Muscle layer of duodenum (tissue), 2 donors: ENCODE measurements around the gene INO80D.
"Not testable (repeated sequence)": the region's sequence is repeated elsewhere in the genome, so short reads cannot be mapped to it uniquely, and the experiment has no call there.

Experiments used
- H3K27ac ChIP-seq: one replicate; pipeline ENCODE4 v1.7.0; 2013; ENCODE audit warnings: mild to moderate bottlenecking, low read length
- H3K27me3 ChIP-seq: one replicate; pipeline ENCODE4 v1.7.0; 2013; ENCODE audit warnings: low read depth, mild to moderate bottlenecking, control low read depth, low read length
- H3K36me3 ChIP-seq, 2 donors: one replicate each; pipeline ENCODE4 v1.7.0; 2013; ENCODE audit warnings: low read length in 2 of 2, control low read depth in 1 of 2, mild to moderate bottlenecking in 1 of 2; ENCODE audit not compliant: insufficient read depth in 2 of 2, control insufficient read depth in 1 of 2
- H3K4me1 ChIP-seq, 2 donors: one replicate each; pipeline ENCODE4 v1.7.0; 2013; ENCODE audit warnings: low read length in 2 of 2, mild to moderate bottlenecking in 2 of 2, control low read depth in 1 of 2, moderate library complexity in 1 of 2; ENCODE audit not compliant: insufficient read depth in 2 of 2, control insufficient read depth in 1 of 2
- H3K4me3 ChIP-seq, 2 donors: one replicate each; pipeline ENCODE4 v1.7.0; 2013; ENCODE audit warnings: low read length in 2 of 2, low read depth in 1 of 2, mild to moderate bottlenecking in 1 of 2
- H3K9me3 ChIP-seq, 2 donors: one replicate each; pipeline ENCODE4 v1.7.0; 2013; ENCODE audit warnings: low read length in 2 of 2, control low read depth in 1 of 2, mild to moderate bottlenecking in 1 of 2; ENCODE audit not compliant: control insufficient read depth in 1 of 2
- donor health status: healthy.

Gene INO80D

GRCh38 chr2:206098872-206099271, 12.9 kb upstream of the INO80D start:
- H3K27ac ChIP-seq, H3K4me1 ChIP-seq, H3K4me3 ChIP-seq, H3K36me3 ChIP-seq, H3K27me3 ChIP-seq, H3K9me3 ChIP-seq: not testable (repeated sequence)

- Histone ChIP-seq H3K27me3 (no peaks in the 10 kb centered on the region), H3K4me3 (no peak overlapping the region), H3K9me3 (no peaks in the 10 kb centered on the region), H3K4me1 (no peaks in the 10 kb centered on the region), H3K36me3 (no peaks in the 10 kb centered on the region), H3K27ac (no peak overlapping the region)
These were observed 12.5 kb upstream of the INO80D start for GRCh38 chr2:206098471-206098870.

DNA sequence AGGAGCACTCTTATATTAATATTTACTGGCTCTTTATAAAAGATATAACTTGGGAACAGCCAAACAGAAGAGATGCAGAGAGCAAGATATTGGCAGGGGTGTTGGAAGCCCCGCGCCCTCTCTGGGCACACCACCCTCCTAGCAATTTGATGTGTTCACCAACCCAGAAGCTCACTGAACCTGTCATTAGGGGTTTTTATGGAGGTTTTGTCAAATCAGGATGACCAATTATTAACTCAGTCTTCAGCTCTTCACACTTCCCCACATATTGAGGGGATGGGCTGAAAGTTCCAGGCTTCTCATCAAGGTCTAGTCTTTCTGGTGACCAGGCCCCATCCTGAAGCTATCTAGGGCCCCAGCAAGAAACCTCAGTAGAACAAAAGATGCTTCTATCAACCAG, 10.9 kb upstream of the INO80D start:
- H3K36me3 ChIP-seq = no peaks in the 10 kb centered on the region
- H3K27me3 ChIP-seq = no peaks in the 10 kb centered on the region
- H3K27ac ChIP-seq = no peak overlapping the region
- no peaks in the 10 kb centered on the region for H3K4me1 ChIP-seq
- H3K4me3 ChIP-seq = no peak overlapping the region
- H3K9me3 ChIP-seq = no peaks in the 10 kb centered on the region

- Histone ChIP-seq H3K4me1 (no peaks in the 10 kb centered on the region), H3K27me3 (no peaks in the 10 kb centered on the region), H3K27ac (no peak overlapping the region), H3K4me3 (no peak overlapping the region), H3K9me3 (no peaks in the 10 kb centered on the region), H3K36me3 (no peaks in the 10 kb centered on the region)
These were observed 9.8 kb upstream of the INO80D start for GRCh38 chr2:206095536-206096332.

DNA sequence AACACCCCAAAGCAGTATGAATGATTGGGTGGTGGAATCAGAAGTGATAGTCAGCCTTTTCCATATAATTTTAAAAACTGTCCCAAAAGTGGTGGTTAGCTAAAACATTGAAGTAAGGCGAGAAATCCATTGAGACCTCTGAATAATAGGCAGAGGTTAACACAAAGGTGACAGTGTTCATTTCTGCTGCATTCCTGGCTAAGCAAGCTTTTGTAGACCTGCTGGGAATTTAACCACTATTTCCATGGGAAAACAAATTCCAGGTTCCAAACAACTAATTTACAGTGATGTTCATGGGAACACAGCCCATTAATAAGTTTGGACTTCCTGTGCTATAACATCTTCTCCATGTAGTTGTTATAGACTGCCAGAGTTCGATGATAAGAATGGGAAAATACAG, 6.3 kb upstream of the INO80D start:
- H3K4me1 ChIP-seq = peaks cover 0 to 7% of the 10 kb centered on the region in 2 donors
- H3K9me3 ChIP-seq = no peaks in the 10 kb centered on the region
- H3K27ac ChIP-seq = no peak overlapping the region
- no peak overlapping the region for H3K4me3 ChIP-seq
- no peaks in the 10 kb centered on the region for H3K36me3 ChIP-seq
- H3K27me3 ChIP-seq = no peaks in the 10 kb centered on the region

DNA sequence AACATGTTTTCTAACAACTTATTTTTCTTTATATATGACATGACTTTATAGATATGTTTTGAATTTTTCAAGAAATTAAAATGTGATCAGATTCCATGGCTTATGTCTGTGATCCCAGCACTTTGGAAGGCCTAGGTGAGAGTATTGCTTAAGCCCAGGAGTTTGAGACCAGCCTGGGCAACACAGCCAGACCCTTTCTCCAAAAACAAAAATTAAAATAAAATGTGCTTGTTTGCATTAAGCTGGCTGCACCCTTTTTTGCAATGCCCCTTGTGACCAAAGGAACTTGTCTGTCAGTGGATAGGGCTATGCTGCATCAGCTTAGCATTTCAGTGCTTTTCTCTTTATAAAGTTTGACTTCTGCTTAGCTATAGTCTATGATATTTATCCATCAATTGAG, 2.3 kb upstream of the INO80D start:
- Histone ChIP-seq H3K4me1 (peaks cover 0 to 7% of the 10 kb centered on the region in 2 donors), H3K27me3 (no peaks in the 10 kb centered on the region), H3K4me3 (no peak overlapping the region), H3K9me3 (no peaks in the 10 kb centered on the region), H3K36me3 (peaks cover 0 to 5% of the 10 kb centered on the region in 2 donors), H3K27ac (no peak overlapping the region)

DNA sequence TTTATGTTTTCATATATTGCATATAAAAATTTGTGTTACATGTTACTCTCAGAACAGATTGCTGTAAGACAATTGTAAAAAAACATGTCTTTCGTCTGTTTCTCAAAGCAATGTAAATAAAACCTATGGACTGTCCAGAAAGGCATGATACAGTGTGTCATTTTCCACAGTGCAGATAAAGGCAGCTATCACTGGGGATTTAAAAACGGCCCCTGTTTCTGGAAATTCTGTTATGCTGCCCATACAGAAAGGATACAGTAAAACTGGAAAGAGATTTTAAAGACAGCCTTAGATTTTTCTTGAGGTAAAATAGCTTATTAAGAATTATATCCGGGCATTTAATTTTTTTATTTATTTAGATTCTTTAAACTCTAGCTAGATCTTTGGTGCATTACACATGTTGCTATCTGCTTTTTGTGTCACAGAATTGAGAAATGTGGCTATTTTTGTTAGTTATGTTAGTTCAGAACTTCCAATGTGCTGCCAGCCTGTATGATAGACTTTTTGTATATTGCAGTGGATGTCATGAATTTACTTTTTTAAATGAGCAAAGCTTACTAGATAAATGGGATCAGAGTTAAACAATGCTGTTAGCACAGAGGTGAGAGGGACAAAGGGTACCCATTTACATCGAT, 859 bp upstream of the INO80D start:
- Histone ChIP-seq H3K4me3 (peak overlapping the region; percentile 86 to 96), H3K27ac (peak overlapping the region; percentile 98), H3K27me3 (no peaks in the 10 kb centered on the region), H3K36me3 (peaks cover 0 to 5% of the 10 kb centered on the region in 2 donors), H3K4me1 (peaks cover 0 to 7% of the 10 kb centered on the region in 2 donors), H3K9me3 (no peaks in the 10 kb centered on the region)

GRCh38 chr2:206084870-206085741, 868 bp downstream of the INO80D start:
- Histone ChIP-seq H3K27me3 (no peaks in the 10 kb centered on the region), H3K36me3 (peaks cover 0 to 5% of the 10 kb centered on the region in 2 donors), H3K9me3 (no peaks in the 10 kb centered on the region), H3K27ac (peak overlapping the region; percentile 99), H3K4me3 (peak overlapping the region; percentile 86 to 98), H3K4me1 (peaks cover 0 to 7% of the 10 kb centered on the region in 2 donors)

DNA sequence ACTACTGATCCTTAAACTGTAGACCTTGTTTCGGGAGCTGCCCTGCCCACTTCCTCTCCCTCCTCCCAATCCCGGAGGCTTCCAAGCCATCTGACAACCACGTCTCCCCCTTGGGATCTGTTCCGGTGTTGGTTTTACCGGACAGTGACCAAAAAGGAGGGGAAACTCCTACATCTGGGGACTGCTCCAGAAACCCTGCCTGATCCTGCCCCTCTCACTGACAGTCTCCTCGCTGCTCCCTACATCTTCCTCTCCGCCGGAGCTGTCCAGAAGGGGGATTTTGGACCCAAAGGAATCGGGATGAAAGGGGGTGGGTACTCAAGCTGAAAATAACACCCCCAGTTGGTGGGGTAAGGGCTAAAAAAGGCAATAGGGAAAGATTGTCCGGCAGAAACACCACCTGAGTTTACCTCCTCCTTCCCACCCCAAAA, 1.5 kb downstream of the INO80D start:
- Histone ChIP-seq H3K4me3 (peak overlapping the region; percentile 86 to 98), H3K27ac (peak overlapping the region; percentile 99), H3K27me3 (no peaks in the 10 kb centered on the region), H3K4me1 (peaks cover 0 to 11% of the 10 kb centered on the region in 2 donors), H3K36me3 (peaks cover 0 to 5% of the 10 kb centered on the region in 2 donors), H3K9me3 (no peaks in the 10 kb centered on the region)

DNA sequence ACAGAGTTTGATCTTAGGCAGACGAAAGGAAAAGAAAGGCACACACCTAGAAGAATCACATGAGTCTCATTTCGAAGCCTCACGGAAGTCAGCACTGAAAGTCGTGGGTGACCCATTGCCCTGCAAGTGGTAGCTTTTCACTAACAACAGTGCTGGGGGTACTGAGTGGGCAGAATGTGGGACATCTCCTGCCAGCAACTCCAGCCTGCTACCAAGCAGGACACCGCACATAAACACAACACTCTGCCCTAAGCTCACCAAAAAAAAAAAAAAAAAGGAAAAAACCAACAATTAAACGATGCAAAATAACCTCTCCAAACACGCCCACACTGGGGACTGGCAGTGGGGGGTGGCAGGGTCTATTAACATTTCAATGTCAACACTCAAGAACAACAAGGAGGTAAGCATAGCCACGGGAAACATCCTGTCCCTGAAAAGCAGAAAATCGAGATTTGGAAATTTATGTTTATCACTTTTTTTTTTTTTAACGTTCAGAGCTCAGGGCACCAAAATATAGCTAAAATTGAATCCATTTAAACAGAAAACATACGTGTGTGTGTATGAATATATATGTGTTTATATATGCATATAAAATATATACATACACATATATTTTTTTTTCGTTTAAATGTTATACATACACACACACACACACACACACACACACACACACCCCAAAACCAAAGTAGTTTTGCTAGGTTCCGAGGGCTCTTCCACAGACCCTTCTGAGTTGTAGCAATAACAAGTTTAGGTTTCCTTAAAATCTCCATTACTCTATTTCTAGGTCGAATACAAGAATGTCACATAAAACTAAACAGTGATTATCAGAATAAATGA, 2.2 kb downstream of the INO80D start:
- peaks cover 0 to 11% of the 10 kb centered on the region in 2 donors for H3K4me1 ChIP-seq
- H3K36me3 ChIP-seq = peaks cover 0 to 5% of the 10 kb centered on the region in 2 donors
- no peaks in the 10 kb centered on the region for H3K9me3 ChIP-seq
- peak overlapping the region; percentile 86 to 98 for H3K4me3 ChIP-seq
- H3K27me3 ChIP-seq = no peaks in the 10 kb centered on the region
- peak overlapping the region; percentile 99 for H3K27ac ChIP-seq
